ENCODE results near the gene MT1A. TPM values are rescaled to one million over a fixed set of nuclear protein-coding genes. Genes with fewer than 3 reads are reported as not detected.

The MT1A gene
- total RNA-seq, 1 donor from 2014 or later = not detected

- H3K9me3 Mint-ChIP-seq (ENCODE audit: unreplicated experiment) = no peaks in the 10 kb centered on the region
- no peak overlapping the region for H3K27ac Mint-ChIP-seq (ENCODE audit: unreplicated experiment)
- Histone ChIP-seq H3K4me3 (ENCODE audit: insufficient read depth, low read depth, low read length) (no peak overlapping the region), H3K9ac (ENCODE audit: low read length) (no peak overlapping the region), H3K36me3 (ENCODE audit: insufficient read depth, low read length) (no peaks in the 10 kb centered on the region), H3K9me3 (ENCODE audit: insufficient read depth, low read depth, low read length) (no peaks in the 10 kb centered on the region), H4K20me1 (ENCODE audit: insufficient read depth, low read length) (no peaks in the 10 kb centered on the region), H2AFZ (ENCODE audit: low read depth, low read length) (no peak overlapping the region), H3K27ac (ENCODE audit: low read depth, low read length) (no peak overlapping the region), H3K4me1 (ENCODE audit: insufficient read depth, low read length) (peaks cover 15% of the 10 kb centered on the region), H3K4me2 (ENCODE audit: low read length) (no peak overlapping the region), H3K27me3 (ENCODE audit: insufficient read depth, low read length) (peaks cover 99% of the 10 kb centered on the region), H3K79me2 (ENCODE audit: insufficient read depth, low read length) (no peaks in the 10 kb centered on the region)
- peaks cover 94% of the 10 kb centered on the region for H3K27me3 Mint-ChIP-seq (ENCODE audit: low read depth, unreplicated experiment)
- H3K36me3 Mint-ChIP-seq (ENCODE audit: low read depth, unreplicated experiment) = no peaks in the 10 kb centered on the region
- no peak overlapping the region for H3K4me3 Mint-ChIP-seq (ENCODE audit: unreplicated experiment)
- FAIRE-seq = no peak
- H3K4me1 Mint-ChIP-seq (ENCODE audit: low read depth, unreplicated experiment) = no peaks in the 10 kb centered on the region
- no peak for DNase-seq (ENCODE audit: low read depth)
- TF ChIP-seq CTCF (IDR thresholded peaks at IDR 0.05; ENCODE audit: insufficient read depth, low read depth, low read length) = no peak
- no peak for TF ChIP-seq EZH2 (IDR thresholded peaks at IDR 0.05; ENCODE audit: insufficient read depth, low read length)
Measured at GRCh38 chr16:56641166-56641565, 2.7 kb downstream of the MT1A start.

- Histone ChIP-seq H3K27me3 (ENCODE audit: insufficient read depth, low read length) (peaks cover 100% of the 10 kb centered on the region), H2AFZ (ENCODE audit: low read depth, low read length) (peak overlapping the region; percentile 38), H3K79me2 (ENCODE audit: insufficient read depth, low read length) (no peaks in the 10 kb centered on the region), H3K9me3 (ENCODE audit: insufficient read depth, low read depth, low read length) (no peaks in the 10 kb centered on the region), H3K27ac (ENCODE audit: low read depth, low read length) (no peak overlapping the region), H4K20me1 (ENCODE audit: insufficient read depth, low read length) (no peaks in the 10 kb centered on the region), H3K4me1 (ENCODE audit: insufficient read depth, low read length) (peaks cover 10% of the 10 kb centered on the region), H3K4me3 (ENCODE audit: insufficient read depth, low read depth, low read length) (no peak overlapping the region), H3K9ac (ENCODE audit: low read length) (no peak overlapping the region), H3K4me2 (ENCODE audit: low read length) (peak overlapping the region; percentile 61), H3K36me3 (ENCODE audit: insufficient read depth, low read length) (no peaks in the 10 kb centered on the region)
- peak; percentile 88 for TF ChIP-seq EZH2 (IDR thresholded peaks at IDR 0.05; ENCODE audit: insufficient read depth, low read length)
- no peak for TF ChIP-seq CTCF (IDR thresholded peaks at IDR 0.05; ENCODE audit: insufficient read depth, low read depth, low read length)
- no peaks in the 10 kb centered on the region for H3K4me1 Mint-ChIP-seq (ENCODE audit: low read depth, unreplicated experiment)
- peak; percentile 17 for DNase-seq (ENCODE audit: low read depth)
- no peak overlapping the region for H3K27ac Mint-ChIP-seq (ENCODE audit: unreplicated experiment)
- H3K4me3 Mint-ChIP-seq (ENCODE audit: unreplicated experiment) = no peak overlapping the region
- no peak for FAIRE-seq
- H3K9me3 Mint-ChIP-seq (ENCODE audit: unreplicated experiment) = no peaks in the 10 kb centered on the region
- no peaks in the 10 kb centered on the region for H3K36me3 Mint-ChIP-seq (ENCODE audit: low read depth, unreplicated experiment)
- peaks cover 91% of the 10 kb centered on the region for H3K27me3 Mint-ChIP-seq (ENCODE audit: low read depth, unreplicated experiment)
Measured at GRCh38 chr16:56643080-56643778, 4.8 kb downstream of the MT1A start.

GRCh38 chr16:56643833-56644232, 5.4 kb downstream of the MT1A start:
- Histone ChIP-seq H3K4me3 (ENCODE audit: insufficient read depth, low read depth, low read length) (no peak overlapping the region), H2AFZ (ENCODE audit: low read depth, low read length) (no peak overlapping the region), H3K4me2 (ENCODE audit: low read length) (peak overlapping the region; percentile 61), H3K4me1 (ENCODE audit: insufficient read depth, low read length) (peaks cover 9% of the 10 kb centered on the region), H3K36me3 (ENCODE audit: insufficient read depth, low read length) (no peaks in the 10 kb centered on the region), H4K20me1 (ENCODE audit: insufficient read depth, low read length) (no peaks in the 10 kb centered on the region), H3K79me2 (ENCODE audit: insufficient read depth, low read length) (no peaks in the 10 kb centered on the region), H3K9me3 (ENCODE audit: insufficient read depth, low read depth, low read length) (no peaks in the 10 kb centered on the region), H3K27ac (ENCODE audit: low read depth, low read length) (no peak overlapping the region), H3K9ac (ENCODE audit: low read length) (no peak overlapping the region), H3K27me3 (ENCODE audit: insufficient read depth, low read length) (peaks cover 100% of the 10 kb centered on the region)
- Mint-ChIP-seq H3K9me3 (ENCODE audit: unreplicated experiment) (no peaks in the 10 kb centered on the region), H3K4me1 (ENCODE audit: low read depth, unreplicated experiment) (no peaks in the 10 kb centered on the region), H3K27me3 (ENCODE audit: low read depth, unreplicated experiment) (peaks cover 93% of the 10 kb centered on the region), H3K27ac (ENCODE audit: unreplicated experiment) (no peak overlapping the region), H3K4me3 (ENCODE audit: unreplicated experiment) (no peak overlapping the region), H3K36me3 (ENCODE audit: low read depth, unreplicated experiment) (no peaks in the 10 kb centered on the region)
- DNase-seq (ENCODE audit: low read depth) (no peak), FAIRE-seq (no peak)
- TF ChIP-seq EZH2 (IDR thresholded peaks at IDR 0.05; ENCODE audit: insufficient read depth, low read length) = no peak
- TF ChIP-seq CTCF (IDR thresholded peaks at IDR 0.05; ENCODE audit: insufficient read depth, low read depth, low read length) = no peak
